Glomerular endothelial cell (primary cell): ENCODE measurements around the gene NLRC3. TPM values are rescaled to one million over a fixed set of nuclear protein-coding genes. Genes with fewer than 3 reads are reported as not detected.

Experiments used
- DNase-seq: peaks from one replicate; pipeline ENCODE4 v3.0.0-alpha.2; 2011; ENCODE audit warnings: low read depth, low spot score; ENCODE audit errors: extremely low read depth
- total RNA-seq: library from RNA; depleted of rRNA; stranded (reverse); fragments of >200 nt; gene quantifications from 2 replicates; pipeline ENCODE4 v1.2.3, GENCODE V29; 2015

NLRC3 gene
- total RNA-seq, 1 donor from 2014 or later = 7.5 TPM

DNA sequence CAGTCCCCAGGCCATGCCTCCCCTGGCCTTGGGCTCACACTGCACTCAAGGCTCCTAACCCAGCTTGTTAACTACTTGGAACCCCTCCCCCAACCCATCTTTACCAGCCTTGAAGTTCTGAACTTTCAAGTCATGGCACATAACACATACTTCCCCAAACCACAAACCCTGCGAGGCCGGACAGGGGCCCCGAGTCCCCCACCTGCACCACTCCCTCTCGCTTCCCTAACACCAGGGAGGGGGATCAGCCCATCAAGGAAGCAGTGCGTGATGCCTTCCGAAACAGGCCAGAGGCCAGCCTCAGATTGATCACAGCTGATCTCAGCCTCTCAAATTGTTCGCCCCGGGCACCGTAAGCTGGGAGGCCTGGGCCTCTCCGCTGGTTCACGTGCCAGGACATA is 3.0 kb upstream of the NLRC3 start:
- DNase-seq = no peak

DNA sequence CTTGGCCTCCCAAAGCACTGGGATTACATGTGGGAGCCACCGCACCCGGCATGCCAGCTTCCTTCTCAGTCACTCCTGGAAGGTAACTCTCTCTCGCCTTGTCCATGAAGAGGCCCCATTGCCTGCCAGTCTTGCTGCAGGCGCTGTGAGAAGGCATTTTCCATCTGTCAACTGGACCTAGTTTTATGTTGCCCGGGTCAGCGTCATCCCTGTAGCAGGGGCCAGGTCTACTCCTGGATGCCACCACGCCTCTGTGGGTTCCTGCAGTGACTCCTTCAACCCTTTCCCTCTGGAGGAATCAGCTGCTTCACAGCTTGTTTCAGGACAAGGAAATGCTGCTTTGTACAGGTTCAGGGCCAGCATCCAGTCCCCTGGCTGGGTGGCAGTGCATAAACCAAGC is 2.6 kb upstream of the NLRC3 start:
- DNase-seq = no peak

- DNase-seq = no peak
These were observed 1.7 kb upstream of the NLRC3 start for GRCh38 chr16:3578610-3579551.

DNA sequence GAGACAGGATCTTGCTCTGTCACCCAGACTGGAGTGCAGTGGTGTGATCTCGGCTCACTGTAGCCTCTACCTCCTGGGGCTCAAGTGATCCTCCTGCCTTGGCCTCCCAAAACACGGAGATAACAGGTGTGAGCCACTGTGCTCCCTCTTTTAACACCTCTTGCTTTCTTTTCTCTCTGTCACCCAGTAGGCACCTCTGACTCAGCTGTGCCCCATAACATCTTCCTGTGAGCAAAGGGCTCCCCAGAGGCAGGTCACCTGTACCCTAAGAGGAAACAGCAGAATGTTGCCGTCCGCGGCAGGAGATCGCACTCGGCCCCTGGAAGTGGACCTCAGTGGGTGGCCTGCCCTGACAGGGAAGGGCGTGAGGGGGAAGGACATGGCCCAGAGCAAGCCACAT is 918 bp upstream of the NLRC3 start:
- no peak for DNase-seq

DNA sequence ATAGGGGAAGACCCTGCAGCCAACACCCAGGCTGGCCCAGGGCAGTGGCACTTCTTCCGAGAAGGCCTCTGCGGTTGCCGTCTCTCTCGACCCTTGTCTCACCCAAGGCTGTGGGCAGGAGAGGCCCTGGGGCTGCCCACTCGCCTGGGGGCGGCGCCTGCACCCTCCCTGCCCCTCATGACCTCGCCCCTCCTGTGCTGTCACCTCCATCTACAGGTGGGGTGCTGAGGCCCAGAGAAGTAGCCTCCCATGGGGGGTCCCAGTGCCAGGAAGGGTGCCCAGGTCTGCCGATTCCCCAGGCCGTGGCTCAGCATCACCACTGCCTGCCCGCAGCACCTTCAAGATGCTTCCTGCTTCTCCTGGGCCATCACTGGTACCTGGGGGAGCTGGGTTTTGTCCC is 992 bp downstream of the NLRC3 start:
- no peak for DNase-seq

- DNase-seq = no peak
These were observed 1.7 kb downstream of the NLRC3 start for GRCh38 chr16:3575491-3575890.

GRCh38 chr16:3574195-3574594 is 3.0 kb downstream of the NLRC3 start:
- no peak for DNase-seq

GRCh38 chr16:3573146-3573815 is 3.9 kb downstream of the NLRC3 start:
- no peak for DNase-seq

DNA sequence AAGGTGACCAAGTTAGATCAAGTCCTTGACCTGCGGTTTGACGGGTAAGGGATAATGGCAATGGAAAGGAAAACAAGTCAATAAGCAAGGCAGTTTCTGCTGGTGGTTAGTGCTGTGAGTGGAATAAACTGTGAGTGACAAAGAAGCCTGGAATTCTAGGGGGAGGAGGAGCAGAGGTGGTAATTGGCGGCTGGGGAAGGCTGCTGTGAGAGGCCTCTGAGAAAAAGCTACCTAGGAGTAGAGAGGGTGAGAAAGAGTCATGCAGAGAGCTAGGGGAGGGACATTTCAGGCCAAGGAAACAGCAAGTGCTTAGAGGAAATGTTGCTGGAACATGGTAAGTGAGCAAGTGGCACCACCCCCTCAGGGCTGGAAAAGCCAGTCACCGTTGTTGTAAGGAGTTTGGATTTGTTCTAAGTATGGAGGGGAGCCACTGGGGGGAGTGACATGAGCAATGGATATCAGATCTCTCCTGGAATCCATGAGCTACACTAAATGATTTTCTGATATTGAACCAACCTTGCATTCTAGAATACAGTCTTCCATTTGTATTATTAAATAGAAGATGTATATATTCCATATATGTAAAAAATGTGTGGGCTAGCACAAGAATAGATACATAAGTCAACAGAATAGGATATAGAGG is 6.7 kb downstream of the NLRC3 start:
- DNase-seq = no peak

DNA sequence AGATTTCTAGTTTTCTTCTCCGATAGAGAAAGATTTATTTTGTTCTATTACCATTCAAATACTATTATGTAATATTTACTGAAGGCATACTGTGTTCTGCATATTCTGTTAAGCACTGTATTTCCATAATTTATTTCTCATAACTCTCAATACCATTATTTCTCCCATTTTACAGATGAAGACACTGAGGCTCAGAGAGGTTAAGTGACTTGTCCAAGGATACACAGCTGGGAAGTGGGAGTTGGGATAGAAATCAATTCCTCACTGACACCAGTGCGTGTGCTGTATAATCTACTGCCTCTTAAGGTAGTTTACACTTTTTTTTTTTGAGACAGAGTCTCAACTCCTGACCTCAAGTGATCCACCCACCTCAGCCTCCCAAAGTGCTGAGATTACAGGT is 7.4 kb downstream of the NLRC3 start:
- DNase-seq = no peak

- DNase-seq = no peak
These were observed 10.2 kb downstream of the NLRC3 start for GRCh38 chr16:3566990-3567389.

DNA sequence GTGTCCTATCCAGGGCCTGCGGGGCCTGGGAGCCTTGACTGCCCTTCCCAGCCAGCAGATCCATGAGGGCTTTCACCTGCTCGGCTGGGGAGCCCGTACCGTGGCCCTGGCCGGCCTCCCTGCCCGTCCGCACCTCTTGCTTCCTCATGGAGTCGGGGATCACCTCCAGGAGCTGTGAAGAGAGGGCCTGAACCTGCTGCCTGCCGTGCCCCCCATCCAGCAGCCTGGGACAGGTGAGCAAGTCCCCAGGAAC is 12.4 kb downstream of the NLRC3 start:
- no peak for DNase-seq

DNA sequence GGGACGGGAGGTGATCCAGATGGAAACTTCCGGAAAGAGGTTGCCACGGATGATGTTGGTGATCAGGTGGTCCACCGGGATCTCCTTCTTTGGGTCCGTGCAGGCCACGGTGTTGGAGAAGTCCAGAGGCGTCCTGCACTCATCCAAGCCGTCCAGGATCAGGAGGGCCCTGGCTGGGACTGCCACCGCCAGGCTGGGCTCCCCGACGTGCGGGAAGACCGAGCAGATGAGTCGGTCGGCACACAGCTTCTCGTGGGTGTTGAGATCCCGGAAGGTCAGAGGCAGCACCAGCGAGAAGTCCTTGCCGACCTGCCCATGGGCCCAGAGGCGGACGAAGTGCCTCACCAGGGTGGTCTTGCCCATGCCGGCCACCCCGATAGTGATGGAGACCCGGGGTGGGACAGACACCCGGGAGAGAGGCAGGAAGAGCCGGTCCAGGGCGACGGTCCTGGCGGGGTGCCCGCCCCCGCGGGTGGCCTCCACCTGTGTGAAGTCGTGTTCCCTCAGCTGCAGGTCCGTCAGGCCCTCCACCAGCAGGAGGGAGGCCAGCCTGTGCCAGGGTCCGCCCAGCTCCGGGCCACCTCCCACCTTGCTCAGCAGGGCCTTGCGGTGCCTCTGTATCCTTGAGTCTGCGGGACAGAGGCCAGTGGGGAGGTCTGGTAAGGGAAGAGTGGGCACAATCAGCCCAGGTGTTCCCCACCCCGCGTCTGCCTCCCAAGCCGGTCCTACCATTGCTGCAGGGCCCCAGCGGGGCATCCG is 12.9 kb downstream of the NLRC3 start:
- DNase-seq = no peak

- no peak for DNase-seq
These were observed 14.2 kb downstream of the NLRC3 start for GRCh38 chr16:3562914-3563480.

GRCh38 chr16:3561626-3562025 is 15.6 kb downstream of the NLRC3 start:
- no peak for DNase-seq

DNA sequence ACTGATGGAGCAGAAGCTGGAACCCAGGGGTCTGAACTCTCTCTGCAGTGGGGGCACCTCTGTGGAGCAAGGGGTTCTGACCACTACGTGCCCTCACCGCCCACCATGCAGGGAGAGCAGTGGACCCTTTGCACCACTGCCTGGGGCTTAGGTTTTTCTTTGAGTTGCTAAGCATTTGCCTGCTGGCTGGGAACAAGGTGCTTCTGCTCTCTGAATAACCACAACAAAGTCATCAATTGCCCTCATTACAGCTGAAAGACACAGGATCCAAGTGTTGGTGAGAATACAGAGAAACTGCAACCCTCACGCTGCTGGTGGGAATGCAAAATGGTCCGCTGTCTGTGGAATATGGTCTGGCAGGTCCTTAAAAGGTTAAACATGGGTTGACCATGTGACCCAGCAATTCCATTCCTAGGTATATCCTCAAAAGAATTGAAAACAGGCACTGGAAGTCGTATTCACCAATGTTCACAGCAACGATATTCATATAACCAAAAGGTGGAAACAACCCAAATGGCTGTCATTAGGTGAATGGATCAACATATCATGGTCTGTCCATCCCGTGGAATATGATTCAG is 22.8 kb downstream of the NLRC3 start:
- no peak for DNase-seq

DNA sequence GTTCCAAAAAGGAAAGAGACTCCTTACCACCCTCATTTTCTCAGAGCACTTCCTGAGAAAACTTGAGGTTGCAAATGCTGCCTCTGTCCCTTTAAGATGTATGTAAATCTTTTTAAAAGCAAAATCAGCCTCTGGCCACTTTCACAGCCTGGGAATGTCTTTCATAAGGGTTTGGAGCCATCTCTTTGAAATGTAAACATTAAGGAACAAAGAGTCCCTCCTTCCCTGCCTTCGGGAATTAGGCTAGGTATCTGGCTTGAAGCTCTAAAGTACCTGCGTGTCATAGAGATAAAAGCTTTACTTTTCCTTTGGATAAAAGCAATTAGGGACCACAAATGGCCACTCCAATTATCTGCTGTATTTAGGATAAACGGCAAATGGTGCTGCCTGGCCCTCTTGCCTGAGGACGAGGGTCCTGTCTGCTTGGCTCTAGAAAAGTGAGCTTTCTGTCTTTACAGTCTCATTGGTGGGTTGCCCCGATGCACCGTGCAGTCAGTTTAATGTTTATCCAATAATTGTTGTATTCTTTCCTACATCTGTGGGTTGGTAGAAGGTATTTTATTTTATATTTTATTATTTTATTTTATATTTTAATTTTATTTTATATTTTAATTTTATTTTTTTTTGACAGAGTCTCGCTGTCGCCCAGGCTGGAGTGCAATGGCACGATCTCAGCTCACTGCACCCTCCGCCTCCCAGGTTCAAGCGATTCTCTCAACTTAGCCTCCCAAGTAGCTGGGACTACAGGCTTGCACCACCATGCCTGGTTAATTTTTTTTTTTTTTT is 23.9 kb downstream of the NLRC3 start:
- no peak for DNase-seq

DNA sequence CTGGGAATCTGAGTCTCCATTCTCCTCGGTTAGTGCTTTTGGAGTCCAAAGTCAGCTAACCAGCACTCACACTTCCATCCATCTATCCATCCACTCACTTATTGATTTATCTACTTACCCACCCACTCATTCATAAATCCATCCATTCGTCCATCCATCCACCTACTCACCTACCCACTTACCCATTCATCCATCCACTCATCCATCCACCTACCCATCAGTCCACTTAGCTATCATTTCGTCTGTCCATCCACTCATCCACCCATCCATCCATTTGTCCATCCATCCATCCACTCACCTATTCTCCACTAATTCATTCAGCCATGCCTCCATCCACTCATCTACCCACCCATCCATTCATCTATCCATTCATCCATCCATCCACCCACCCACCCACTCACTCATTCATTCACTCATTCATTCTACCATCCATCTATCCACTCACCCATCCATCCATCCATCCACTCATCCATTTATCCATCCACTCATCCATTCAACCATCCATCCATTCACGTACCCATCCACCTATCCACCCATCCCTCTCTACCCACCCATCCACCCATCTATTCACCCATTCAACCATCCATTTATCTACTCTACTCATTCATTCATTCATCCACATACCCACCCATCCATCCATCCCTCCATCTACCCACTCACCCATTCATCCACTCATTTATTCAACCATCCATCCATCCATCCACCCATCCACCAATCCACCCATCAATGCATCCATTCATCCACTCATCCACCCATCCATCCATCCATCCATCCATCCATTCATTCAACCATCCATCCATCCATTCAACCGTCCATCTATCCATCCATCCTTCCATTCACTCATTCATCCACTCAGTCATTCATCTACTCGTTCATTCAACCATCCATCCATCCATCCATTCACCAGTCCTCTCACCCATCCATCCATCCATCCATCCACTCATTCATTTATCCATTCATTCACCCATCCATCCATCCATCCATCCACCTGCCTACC is 26.1 kb downstream of the NLRC3 start:
- no peak for DNase-seq

- no peak for DNase-seq
These were observed 27.3 kb downstream of the NLRC3 start for GRCh38 chr16:3549906-3550305.
